ENCODE data around the gene AKAP13.

The AKAP13 gene

DNA sequence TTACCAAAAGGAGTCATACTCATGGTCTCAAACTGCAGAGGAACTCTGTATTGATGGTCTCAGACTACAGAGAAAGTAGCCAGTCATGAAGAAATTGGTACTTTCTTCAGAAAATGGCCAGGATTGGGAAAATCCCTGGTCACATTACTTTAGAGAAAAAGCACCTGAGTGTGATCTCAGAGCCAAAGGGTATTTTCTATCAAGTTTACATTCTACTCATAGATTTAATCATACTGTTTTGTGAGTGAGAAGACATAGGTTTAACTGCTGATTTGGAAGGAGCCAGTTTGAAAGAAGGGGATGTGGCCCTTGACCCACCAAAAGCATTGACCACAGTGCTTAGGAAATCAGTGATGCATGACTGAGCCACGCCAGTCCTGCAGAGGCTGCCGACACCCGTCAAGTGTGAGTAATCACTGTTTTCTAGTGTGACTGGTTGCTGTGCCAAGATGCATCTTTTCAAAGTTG, 203.6 kb downstream of the AKAP13 start:
- peak; percentile 79 for DNase-seq

GRCh38 chr15:85584872-85585271, 204.5 kb downstream of the AKAP13 start:
- no peak for DNase-seq

- DNase-seq = peak; percentile 84
Observed at GRCh38 chr15:85586196-85586595, 205.8 kb downstream of the AKAP13 start.

DNA sequence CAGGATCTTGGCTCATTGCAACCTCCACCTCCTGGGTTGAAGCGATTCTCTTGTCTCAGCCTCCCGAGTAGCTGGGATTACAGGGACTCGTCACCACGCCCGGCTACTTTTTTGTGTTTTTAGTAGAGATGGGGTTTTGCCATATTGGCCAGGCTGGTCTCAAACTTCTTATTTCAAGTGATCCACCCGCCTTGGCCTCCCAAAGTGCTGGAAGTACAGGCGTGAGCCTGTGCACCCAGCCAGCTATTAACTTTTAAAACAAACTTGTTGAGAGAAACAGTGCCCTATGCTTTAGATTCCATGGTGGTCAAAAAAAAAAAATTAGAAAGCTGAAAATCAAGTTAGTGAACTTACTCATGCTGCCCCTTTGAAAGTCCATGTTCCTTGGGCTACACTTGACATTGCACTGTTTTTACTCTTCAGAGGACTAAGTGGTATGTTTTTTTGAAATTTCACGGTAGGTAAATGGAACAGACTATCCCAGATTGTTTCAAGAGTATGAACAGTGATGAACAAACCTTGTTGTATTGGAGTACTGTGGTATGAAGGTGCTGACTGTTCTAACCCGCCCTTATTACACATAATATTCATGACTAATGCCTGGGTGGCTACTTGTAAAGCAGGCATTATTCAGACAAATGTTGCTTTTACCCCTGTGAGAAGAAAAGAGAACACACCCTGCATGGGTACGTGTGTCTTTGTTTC, 207.5 kb downstream of the AKAP13 start:
- DNase-seq = no peak

- DNase-seq = no peak
Observed at GRCh38 chr15:85588677-85589076, 208.3 kb downstream of the AKAP13 start.

GRCh38 chr15:85589851-85590250, 209.4 kb downstream of the AKAP13 start:
- DNase-seq = no peak

DNA sequence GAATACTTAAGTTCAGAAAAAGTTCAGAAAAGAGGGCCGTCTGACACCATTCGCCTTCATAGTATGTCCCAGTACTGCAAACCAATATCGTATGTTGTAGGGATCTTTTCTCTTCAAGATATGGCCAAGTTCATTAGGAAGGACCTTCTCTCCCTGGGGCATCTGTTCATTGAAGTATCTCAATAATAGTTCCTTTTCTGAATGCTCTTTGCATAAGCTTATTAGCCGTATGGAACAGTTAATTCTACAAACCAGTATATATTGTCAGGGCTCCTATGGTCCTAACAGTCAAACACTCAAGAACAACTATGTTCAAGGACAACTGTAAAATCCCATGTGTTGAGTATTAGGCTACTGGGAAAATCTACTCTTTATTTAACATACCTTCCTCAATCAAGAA, 211.2 kb downstream of the AKAP13 start:
- no peak for DNase-seq

- no peak for DNase-seq
Observed at GRCh38 chr15:85592148-85592547, 211.7 kb downstream of the AKAP13 start.

GRCh38 chr15:85593809-85594445, 213.5 kb downstream of the AKAP13 start:
- no peak for DNase-seq

- no peak for DNase-seq
Observed at GRCh38 chr15:85595804-85596536, 215.6 kb downstream of the AKAP13 start.

- peak; percentile 47 for DNase-seq
Observed at GRCh38 chr15:85597155-85597815, 216.9 kb downstream of the AKAP13 start.

- DNase-seq = no peak
Observed at GRCh38 chr15:85598219-85598618, 217.8 kb downstream of the AKAP13 start.

GRCh38 chr15:85598718-85599398, 218.5 kb downstream of the AKAP13 start:
- no peak for DNase-seq

DNA sequence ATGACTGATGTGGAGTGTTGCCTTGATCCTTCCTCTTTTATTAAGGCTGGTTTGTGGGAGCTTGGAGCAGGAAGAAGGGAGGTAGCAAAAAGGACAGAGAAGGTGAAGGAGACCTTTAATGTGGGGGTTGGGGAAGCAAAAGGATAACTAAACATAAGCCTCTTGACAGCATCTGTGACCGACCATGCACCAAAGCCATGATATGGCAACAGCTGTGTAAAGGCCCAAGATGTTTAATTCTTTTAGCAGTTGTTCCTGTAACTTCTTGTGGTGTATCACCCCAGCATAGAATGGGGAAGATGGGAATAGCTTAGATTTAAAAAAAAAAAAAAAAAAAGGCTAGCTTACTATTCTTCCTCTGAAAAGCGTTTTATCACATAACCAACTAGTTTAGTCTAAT, 219.6 kb downstream of the AKAP13 start:
- DNase-seq = no peak

DNA sequence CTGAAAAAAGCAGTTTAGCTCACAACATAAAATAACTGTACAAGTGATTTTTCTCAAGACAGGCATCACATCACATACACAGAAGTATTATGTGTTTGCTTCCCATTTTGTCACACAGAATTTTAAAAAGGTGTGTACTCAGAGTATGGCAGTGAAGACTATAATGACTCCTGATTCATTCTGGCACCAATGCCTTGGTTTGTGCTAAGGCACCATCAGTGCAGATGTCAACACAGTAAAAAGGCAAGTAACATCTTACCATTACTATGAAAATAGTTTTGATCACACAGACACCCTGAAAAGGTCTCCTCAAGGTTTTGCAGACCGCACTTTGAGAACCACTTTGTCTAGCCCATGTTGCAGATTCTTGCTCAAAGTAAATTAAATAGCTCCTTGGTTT, 222.8 kb downstream of the AKAP13 start:
- no peak for DNase-seq

GRCh38 chr15:85603703-85604102, 223.3 kb downstream of the AKAP13 start:
- no peak for DNase-seq

DNA sequence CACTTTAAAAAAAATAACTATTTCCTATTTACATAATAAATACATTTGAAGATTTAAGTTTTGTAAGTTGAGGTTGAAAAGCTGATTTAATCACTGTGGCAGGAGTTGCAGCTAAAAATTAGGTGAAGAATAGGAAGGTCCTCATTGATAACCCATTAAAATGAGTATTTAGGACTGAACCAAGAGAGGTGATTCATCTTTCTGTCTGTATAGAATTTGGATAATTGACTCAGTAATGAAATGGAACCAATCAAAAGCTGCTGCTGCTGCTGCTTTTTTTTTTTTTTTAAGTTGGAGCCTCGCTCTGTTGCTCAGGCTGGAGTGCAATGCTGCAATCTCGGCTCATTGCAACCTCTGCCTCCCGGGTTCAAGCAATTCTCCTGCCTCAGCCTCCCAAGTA, 223.8 kb downstream of the AKAP13 start:
- no peak for DNase-seq

DNA sequence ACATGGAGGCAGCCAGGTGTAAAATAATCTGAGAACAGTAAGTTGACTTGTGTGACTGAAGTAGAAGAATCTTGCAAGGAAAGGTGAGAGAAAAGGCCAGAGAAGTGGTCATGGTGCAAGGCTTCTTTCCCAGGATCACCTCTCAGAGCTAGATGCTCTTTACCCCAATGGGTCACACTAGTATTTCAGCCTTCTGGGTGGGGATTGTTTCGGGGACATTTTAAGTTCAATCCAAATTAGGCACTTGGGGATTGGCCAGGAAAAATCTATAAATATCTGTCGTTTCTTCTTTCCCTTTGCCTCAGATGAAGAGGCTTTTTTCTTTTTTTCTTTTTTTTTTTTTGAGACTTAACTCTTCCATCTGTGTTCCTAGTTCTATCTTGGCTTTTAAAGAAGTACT, 226.3 kb downstream of the AKAP13 start:
- no peak for DNase-seq

DNA sequence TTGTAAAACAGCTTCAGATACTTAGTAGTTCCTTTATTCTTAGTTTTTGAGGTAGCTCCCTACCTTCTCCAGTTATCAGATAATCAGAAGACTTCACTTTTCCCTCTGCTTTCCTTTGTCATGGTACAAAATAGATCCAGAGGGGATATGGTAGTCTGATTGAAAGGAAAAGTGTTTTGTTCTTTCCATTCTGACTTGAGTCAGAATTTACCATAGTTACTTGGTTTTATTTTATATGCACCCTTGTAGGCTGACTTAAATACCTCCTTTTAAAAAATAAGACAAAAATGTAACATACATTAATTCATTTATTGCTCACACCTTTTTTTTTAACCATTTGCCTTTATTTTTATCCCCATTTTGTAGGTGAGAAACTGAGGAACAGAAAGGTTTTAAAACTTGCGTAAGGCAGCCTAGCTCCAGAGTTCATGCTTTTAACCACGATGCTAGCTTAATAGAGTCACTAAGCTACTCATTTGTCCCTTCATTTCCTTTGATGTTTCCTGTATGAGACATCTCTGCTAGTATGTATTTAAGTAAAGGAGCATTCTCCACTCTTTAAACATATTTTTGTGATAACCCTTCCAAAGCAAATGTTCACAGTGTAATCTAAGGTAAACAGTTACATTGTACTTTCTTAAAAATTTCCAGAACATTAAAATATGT, 226.9 kb downstream of the AKAP13 start:
- DNase-seq = peak; percentile 60

- no peak for DNase-seq
Observed at GRCh38 chr15:85607842-85608241, 227.4 kb downstream of the AKAP13 start.

DNA sequence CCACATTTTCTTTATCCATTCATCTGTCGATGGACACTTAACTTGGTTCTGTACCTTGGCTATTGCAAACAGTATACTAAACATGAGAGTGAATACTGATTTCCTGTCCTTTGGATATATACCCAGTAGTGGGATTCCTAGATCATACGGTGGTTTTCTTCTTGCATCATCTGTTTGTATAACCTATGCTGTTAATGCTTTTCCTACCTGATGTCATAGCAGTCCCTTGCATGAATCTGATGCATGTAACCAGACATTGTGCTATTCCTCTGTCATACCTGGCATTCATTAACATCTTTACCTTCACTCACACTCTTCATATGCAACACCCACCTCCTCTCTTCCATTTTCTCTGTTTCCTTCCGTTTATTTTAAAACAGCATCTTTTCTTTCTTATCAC, 229.1 kb downstream of the AKAP13 start:
- DNase-seq = no peak

DNA sequence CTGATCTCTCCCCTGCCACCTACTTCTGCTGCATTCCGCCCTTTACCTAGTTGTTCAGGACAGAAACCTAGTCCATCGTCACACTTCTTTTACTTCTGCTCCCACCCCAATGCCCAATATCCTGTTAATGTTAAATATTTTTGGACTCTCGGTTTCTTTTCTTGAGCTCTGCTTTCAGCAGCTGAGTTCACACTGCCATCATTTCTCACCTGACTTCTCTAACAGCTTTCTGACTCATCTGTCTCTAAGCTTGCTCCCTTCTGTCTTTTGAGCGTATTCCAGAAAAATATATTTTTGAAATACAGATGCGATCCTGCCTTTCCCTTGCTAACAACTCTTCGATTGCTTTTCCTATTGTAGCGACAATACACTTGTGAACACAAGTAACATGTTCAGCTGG, 231.0 kb downstream of the AKAP13 start:
- DNase-seq = no peak
